ENCODE measurements around the gene CDK8.

The CDK8 gene

GRCh38 chr13:26253262-26253786 lies 605 bp upstream of the CDK8 start:
- TF ChIP-seq YY1 (IDR thresholded peaks at IDR 0.05; ENCODE audit: insufficient read depth, insufficient read length) (no peak), ZNF274 (IDR thresholded peaks at IDR 0.05; ENCODE audit: low read depth, low read length) (no peak), SUZ12 (IDR thresholded peaks at IDR 0.05; ENCODE audit: extremely low read depth, insufficient read depth, insufficient read length) (no peak)
- peak overlapping the region; percentile 95 for H3K9ac ChIP-seq (ENCODE audit: insufficient read length, low read depth)

DNA sequence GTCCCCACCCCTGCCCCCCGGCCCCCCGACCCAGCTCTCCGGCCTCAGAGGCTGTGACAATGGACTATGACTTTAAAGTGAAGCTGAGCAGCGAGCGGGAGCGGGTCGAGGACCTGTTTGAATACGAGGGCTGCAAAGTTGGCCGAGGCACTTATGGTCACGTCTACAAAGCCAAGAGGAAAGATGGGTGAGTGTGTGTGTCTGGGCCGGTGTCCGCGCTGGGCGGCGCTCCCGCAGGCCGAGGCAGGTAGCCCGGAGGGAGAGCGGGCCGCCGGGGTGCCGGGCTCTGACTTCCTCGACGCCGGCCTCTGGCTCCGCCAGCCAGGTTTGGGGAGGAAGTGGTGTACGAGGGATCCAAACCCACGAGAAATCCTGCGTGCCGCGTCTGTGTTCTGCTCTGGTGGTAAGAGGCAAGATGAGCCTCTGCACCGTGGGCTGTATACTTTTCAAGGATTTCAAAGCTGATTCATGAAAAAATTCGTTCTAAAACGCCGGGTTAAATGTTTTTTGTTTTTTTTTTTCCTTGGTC lies 718 bp downstream of the CDK8 start:
- peak overlapping the region; percentile 79 for H3K4me3 ChIP-seq (ENCODE audit: insufficient read length, low read depth)
- peak overlapping the region; percentile 95 for H3K9ac ChIP-seq (ENCODE audit: insufficient read length, low read depth)
- H3K9me3 ChIP-seq (ENCODE audit: insufficient read depth, low read length) = no peaks in the 10 kb centered on the region
- H3K27me3 ChIP-seq (ENCODE audit: insufficient read depth, insufficient read length) = no peaks in the 10 kb centered on the region
- H3K4me1 ChIP-seq (ENCODE audit: insufficient read depth, insufficient read length) = no peaks in the 10 kb centered on the region
- DNase-seq (ENCODE audit: low read depth, low spot score) = peak; percentile 5
- TF ChIP-seq YY1 (IDR thresholded peaks at IDR 0.05; ENCODE audit: insufficient read depth, insufficient read length) (no peak), ZNF274 (IDR thresholded peaks at IDR 0.05; ENCODE audit: low read depth, low read length) (no peak), SUZ12 (IDR thresholded peaks at IDR 0.05; ENCODE audit: extremely low read depth, insufficient read depth, insufficient read length) (no peak)
- H3K36me3 ChIP-seq (ENCODE audit: insufficient read depth, insufficient read length, low read length) = no peaks in the 10 kb centered on the region

More at GRCh38 chr13:26253262-26253786, 605 bp upstream of the CDK8 start:
- Histone ChIP-seq H3K4me3 (ENCODE audit: insufficient read length, low read depth) (peak overlapping the region; percentile 79), H3K9me3 (ENCODE audit: insufficient read depth, low read length) (no peaks in the 10 kb centered on the region), H3K36me3 (ENCODE audit: insufficient read depth, insufficient read length, low read length) (no peaks in the 10 kb centered on the region), H3K4me1 (ENCODE audit: insufficient read depth, insufficient read length) (no peaks in the 10 kb centered on the region), H3K27me3 (ENCODE audit: insufficient read depth, insufficient read length) (no peaks in the 10 kb centered on the region)
- no peak for DNase-seq (ENCODE audit: low read depth, low spot score)

DNA sequence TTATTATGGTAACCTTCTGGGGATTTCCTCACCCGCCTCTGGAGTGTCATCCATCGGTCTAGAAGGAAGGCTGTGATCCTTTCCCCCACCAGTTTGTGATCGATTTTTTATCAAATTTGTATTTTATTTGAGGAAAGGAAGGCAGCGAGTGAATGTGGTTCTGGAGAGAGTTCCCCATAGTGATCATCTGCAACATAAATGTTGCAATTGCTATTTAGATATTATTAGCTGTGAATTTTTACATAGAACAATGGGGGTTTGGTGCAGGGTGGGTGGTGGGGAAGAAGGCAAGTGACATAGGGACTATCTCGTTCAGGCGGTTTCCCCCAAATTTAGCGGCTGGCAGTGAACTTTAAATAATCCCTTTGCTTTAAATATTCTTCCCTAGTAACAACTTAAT lies 1.2 kb downstream of the CDK8 start:
- no peak for DNase-seq (ENCODE audit: low read depth, low spot score)

GRCh38 chr13:26255691-26256277 lies 1.9 kb downstream of the CDK8 start:
- no peak for DNase-seq (ENCODE audit: low read depth, low spot score)
- Histone ChIP-seq H3K9ac (ENCODE audit: insufficient read length, low read depth) (no peak overlapping the region), H3K36me3 (ENCODE audit: insufficient read depth, insufficient read length, low read length) (no peaks in the 10 kb centered on the region), H3K9me3 (ENCODE audit: insufficient read depth, low read length) (no peaks in the 10 kb centered on the region), H3K4me3 (ENCODE audit: insufficient read length, low read depth) (peak overlapping the region; percentile 79), H3K4me1 (ENCODE audit: insufficient read depth, insufficient read length) (no peaks in the 10 kb centered on the region), H3K27me3 (ENCODE audit: insufficient read depth, insufficient read length) (no peaks in the 10 kb centered on the region)
- no peak for TF ChIP-seq YY1 (IDR thresholded peaks at IDR 0.05; ENCODE audit: insufficient read depth, insufficient read length)
- TF ChIP-seq ZNF274 (IDR thresholded peaks at IDR 0.05; ENCODE audit: low read depth, low read length) = no peak
- TF ChIP-seq SUZ12 (IDR thresholded peaks at IDR 0.05; ENCODE audit: extremely low read depth, insufficient read depth, insufficient read length) = no peak

More for the DNA sequence above, 1.2 kb downstream of the CDK8 start:
- no peaks in the 10 kb centered on the region for H3K27me3 ChIP-seq (ENCODE audit: insufficient read depth, insufficient read length)
- H3K9ac ChIP-seq (ENCODE audit: insufficient read length, low read depth) = peak overlapping the region; percentile 95
- no peaks in the 10 kb centered on the region for H3K9me3 ChIP-seq (ENCODE audit: insufficient read depth, low read length)
- H3K4me1 ChIP-seq (ENCODE audit: insufficient read depth, insufficient read length) = no peaks in the 10 kb centered on the region
- TF ChIP-seq SUZ12 (IDR thresholded peaks at IDR 0.05; ENCODE audit: extremely low read depth, insufficient read depth, insufficient read length) (no peak), ZNF274 (IDR thresholded peaks at IDR 0.05; ENCODE audit: low read depth, low read length) (no peak), YY1 (IDR thresholded peaks at IDR 0.05; ENCODE audit: insufficient read depth, insufficient read length) (no peak)
- no peaks in the 10 kb centered on the region for H3K36me3 ChIP-seq (ENCODE audit: insufficient read depth, insufficient read length, low read length)
- peak overlapping the region; percentile 79 for H3K4me3 ChIP-seq (ENCODE audit: insufficient read length, low read depth)

- no peak overlapping the region for H3K4me3 ChIP-seq (ENCODE audit: insufficient read length, low read depth)
- no peaks in the 10 kb centered on the region for H3K4me1 ChIP-seq (ENCODE audit: insufficient read depth, insufficient read length)
- no peak for DNase-seq (ENCODE audit: low read depth, low spot score)
- H3K9me3 ChIP-seq (ENCODE audit: insufficient read depth, low read length) = no peaks in the 10 kb centered on the region
- no peaks in the 10 kb centered on the region for H3K36me3 ChIP-seq (ENCODE audit: insufficient read depth, insufficient read length, low read length)
- H3K9ac ChIP-seq (ENCODE audit: insufficient read length, low read depth) = no peak overlapping the region
- TF ChIP-seq YY1 (IDR thresholded peaks at IDR 0.05; ENCODE audit: insufficient read depth, insufficient read length) = no peak
- no peak for TF ChIP-seq ZNF274 (IDR thresholded peaks at IDR 0.05; ENCODE audit: low read depth, low read length)
- no peak for TF ChIP-seq SUZ12 (IDR thresholded peaks at IDR 0.05; ENCODE audit: extremely low read depth, insufficient read depth, insufficient read length)
- no peaks in the 10 kb centered on the region for H3K27me3 ChIP-seq (ENCODE audit: insufficient read depth, insufficient read length)
These were observed 3.1 kb downstream of the CDK8 start for GRCh38 chr13:26257049-26257448.

GRCh38 chr13:26259634-26260033 lies 5.7 kb downstream of the CDK8 start:
- no peak for DNase-seq (ENCODE audit: low read depth, low spot score)
- TF ChIP-seq ZNF274 (IDR thresholded peaks at IDR 0.05; ENCODE audit: low read depth, low read length) = no peak
- no peak for TF ChIP-seq SUZ12 (IDR thresholded peaks at IDR 0.05; ENCODE audit: extremely low read depth, insufficient read depth, insufficient read length)
- TF ChIP-seq YY1 (IDR thresholded peaks at IDR 0.05; ENCODE audit: insufficient read depth, insufficient read length) = no peak
- H3K4me1 ChIP-seq (ENCODE audit: insufficient read depth, insufficient read length) = no peaks in the 10 kb centered on the region
- no peak overlapping the region for H3K4me3 ChIP-seq (ENCODE audit: insufficient read length, low read depth)
- H3K9ac ChIP-seq (ENCODE audit: insufficient read length, low read depth) = no peak overlapping the region
- H3K9me3 ChIP-seq (ENCODE audit: insufficient read depth, low read length) = no peaks in the 10 kb centered on the region
- no peaks in the 10 kb centered on the region for H3K36me3 ChIP-seq (ENCODE audit: insufficient read depth, insufficient read length, low read length)
- H3K27me3 ChIP-seq (ENCODE audit: insufficient read depth, insufficient read length) = no peaks in the 10 kb centered on the region

DNA sequence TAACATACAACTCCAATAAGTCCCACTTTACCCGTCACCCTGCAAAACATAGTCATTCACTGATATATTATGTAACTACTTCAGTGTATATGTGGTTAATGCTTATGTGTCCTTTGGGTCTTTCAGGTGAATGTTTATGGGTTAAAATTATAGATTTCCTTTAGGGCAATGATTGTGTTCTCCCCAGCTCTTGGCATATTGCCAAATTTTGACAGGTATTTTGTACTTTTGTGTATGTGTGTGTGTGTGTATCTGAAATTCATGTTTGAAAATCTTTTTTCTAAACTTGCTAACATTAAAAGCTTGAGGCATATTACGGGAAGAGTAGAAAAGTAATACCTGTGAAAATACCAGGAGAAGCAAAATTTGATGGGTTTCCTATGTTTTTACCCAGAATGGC lies 8.2 kb downstream of the CDK8 start:
- no peak overlapping the region for H3K9ac ChIP-seq (ENCODE audit: insufficient read length, low read depth)
- no peaks in the 10 kb centered on the region for H3K27me3 ChIP-seq (ENCODE audit: insufficient read depth, insufficient read length)
- TF ChIP-seq SUZ12 (IDR thresholded peaks at IDR 0.05; ENCODE audit: extremely low read depth, insufficient read depth, insufficient read length) = no peak
- TF ChIP-seq ZNF274 (IDR thresholded peaks at IDR 0.05; ENCODE audit: low read depth, low read length) = no peak
- TF ChIP-seq YY1 (IDR thresholded peaks at IDR 0.05; ENCODE audit: insufficient read depth, insufficient read length) = no peak
- H3K4me1 ChIP-seq (ENCODE audit: insufficient read depth, insufficient read length) = no peaks in the 10 kb centered on the region
- H3K9me3 ChIP-seq (ENCODE audit: insufficient read depth, low read length) = no peaks in the 10 kb centered on the region
- H3K36me3 ChIP-seq (ENCODE audit: insufficient read depth, insufficient read length, low read length) = no peaks in the 10 kb centered on the region
- no peak for DNase-seq (ENCODE audit: low read depth, low spot score)
- no peak overlapping the region for H3K4me3 ChIP-seq (ENCODE audit: insufficient read length, low read depth)

Measured in NT2/D1 (cell line).